GM19035 (cell line): Measurements from ENCODE around the gene MAD1L1.

Experiments used
- ATAC-seq: cut with Tn5 transposase; IDR thresholded peaks from one replicate; pipeline ENCODE4 v1.9.1; 2021; ENCODE audit not compliant: unreplicated experiment

MAD1L1 gene

GRCh38 chr7:2093843-2094220, 138.9 kb downstream of the MAD1L1 start:
- no peak for ATAC-seq

GRCh38 chr7:2093215-2093842, 139.4 kb downstream of the MAD1L1 start:
- ATAC-seq: no peak

- ATAC-seq: no peak
These were observed 140.5 kb downstream of the MAD1L1 start for GRCh38 chr7:2092279-2092678.

- no peak for ATAC-seq
These were observed 141.9 kb downstream of the MAD1L1 start for GRCh38 chr7:2090526-2091520.

GRCh38 chr7:2088801-2089200, 143.9 kb downstream of the MAD1L1 start:
- ATAC-seq: no peak

- ATAC-seq: no peak
These were observed 145.0 kb downstream of the MAD1L1 start for GRCh38 chr7:2087744-2088143.

- no peak for ATAC-seq
These were observed 146.5 kb downstream of the MAD1L1 start for GRCh38 chr7:2086229-2086628.

- ATAC-seq: no peak
These were observed 146.9 kb downstream of the MAD1L1 start for GRCh38 chr7:2085804-2086203.

GRCh38 chr7:2084781-2085505, 147.8 kb downstream of the MAD1L1 start:
- no peak for ATAC-seq

- no peak for ATAC-seq
These were observed 148.4 kb downstream of the MAD1L1 start for GRCh38 chr7:2084331-2084730.

GRCh38 chr7:2083362-2083761, 149.4 kb downstream of the MAD1L1 start:
- no peak for ATAC-seq

- no peak for ATAC-seq
These were observed 150.4 kb downstream of the MAD1L1 start for GRCh38 chr7:2082139-2082998.

- ATAC-seq: no peak
These were observed 151.1 kb downstream of the MAD1L1 start for GRCh38 chr7:2081526-2082135.

GRCh38 chr7:2080477-2080876, 152.3 kb downstream of the MAD1L1 start:
- no peak for ATAC-seq

- ATAC-seq: no peak
These were observed 152.7 kb downstream of the MAD1L1 start for GRCh38 chr7:2080060-2080387.

- ATAC-seq: no peak
These were observed 153.2 kb downstream of the MAD1L1 start for GRCh38 chr7:2079332-2080059.

GRCh38 chr7:2078899-2079298, 153.8 kb downstream of the MAD1L1 start:
- ATAC-seq: no peak

GRCh38 chr7:2076649-2077064, 156.1 kb downstream of the MAD1L1 start:
- no peak for ATAC-seq

- ATAC-seq: no peak
These were observed 156.9 kb downstream of the MAD1L1 start for GRCh38 chr7:2075811-2076210.

- ATAC-seq: no peak
These were observed 158.1 kb downstream of the MAD1L1 start for GRCh38 chr7:2074691-2075090.
